Suppressor macrophage (primary cell): ENCODE data around the gene CCBE1.
A peak's percentile ranks its signal among the peaks of the same experiment; 100 is the strongest.
"Not testable (repeated sequence)": the region's sequence is repeated elsewhere in the genome, so short reads cannot be mapped to it uniquely, and the experiment has no call there.

Source experiments
- DNase-seq, 4 experiments: peaks; one replicate each; pipeline ENCODE4 v3.0.0-alpha.2; 2020 to 2022

CCBE1 gene

GRCh38 chr18:59520562-59521355 lies 176.5 kb downstream of the CCBE1 start:
- DNase-seq, result no peak

- no peak for DNase-seq
Observed at GRCh38 chr18:59518705-59519104, 178.5 kb downstream of the CCBE1 start.

- peak in 1 of 4 experiments; percentile 2 for DNase-seq
Observed at GRCh38 chr18:59517446-59518165, 179.6 kb downstream of the CCBE1 start.

GRCh38 chr18:59516356-59517155 lies 180.7 kb downstream of the CCBE1 start:
- no peak for DNase-seq

GRCh38 chr18:59515956-59516355 lies 181.3 kb downstream of the CCBE1 start:
- DNase-seq, result not testable (repeated sequence)

GRCh38 chr18:59515147-59515546 lies 182.1 kb downstream of the CCBE1 start:
- DNase-seq, result no peak

GRCh38 chr18:59514203-59514602 lies 183.0 kb downstream of the CCBE1 start:
- no peak for DNase-seq

GRCh38 chr18:59512025-59512755 lies 185.0 kb downstream of the CCBE1 start:
- DNase-seq, result no peak

- DNase-seq, result no peak
Observed at GRCh38 chr18:59509481-59510442, 187.5 kb downstream of the CCBE1 start.

- DNase-seq, result no peak
Observed at GRCh38 chr18:59505356-59505755, 191.9 kb downstream of the CCBE1 start.

- no peak for DNase-seq
Observed at GRCh38 chr18:59502274-59503175, 194.7 kb downstream of the CCBE1 start.

- no peak for DNase-seq
Observed at GRCh38 chr18:59501920-59502273, 195.3 kb downstream of the CCBE1 start.

GRCh38 chr18:59500765-59501164 lies 196.5 kb downstream of the CCBE1 start:
- DNase-seq, result no peak

- DNase-seq, result no peak
Observed at GRCh38 chr18:59498506-59499086, 198.6 kb downstream of the CCBE1 start.

- DNase-seq, result no peak
Observed at GRCh38 chr18:59492756-59493421, 204.3 kb downstream of the CCBE1 start.

GRCh38 chr18:59488899-59489298 lies 208.3 kb downstream of the CCBE1 start:
- DNase-seq, result no peak

- no peak for DNase-seq
Observed at GRCh38 chr18:59485382-59485781, 211.8 kb downstream of the CCBE1 start.

GRCh38 chr18:59484561-59485328 lies 212.5 kb downstream of the CCBE1 start:
- no peak for DNase-seq
